ENCODE data around the gene CPA1. TPM values are rescaled to one million over a fixed set of nuclear protein-coding genes. Genes with fewer than 3 reads are reported as not detected.
A peak's percentile ranks its signal among the peaks of the same experiment; 100 is the strongest.

CPA1 gene
- total and polyA plus RNA-seq, 4 donors, result 0.31 to 12.5 (median 0.73) TPM

DNA sequence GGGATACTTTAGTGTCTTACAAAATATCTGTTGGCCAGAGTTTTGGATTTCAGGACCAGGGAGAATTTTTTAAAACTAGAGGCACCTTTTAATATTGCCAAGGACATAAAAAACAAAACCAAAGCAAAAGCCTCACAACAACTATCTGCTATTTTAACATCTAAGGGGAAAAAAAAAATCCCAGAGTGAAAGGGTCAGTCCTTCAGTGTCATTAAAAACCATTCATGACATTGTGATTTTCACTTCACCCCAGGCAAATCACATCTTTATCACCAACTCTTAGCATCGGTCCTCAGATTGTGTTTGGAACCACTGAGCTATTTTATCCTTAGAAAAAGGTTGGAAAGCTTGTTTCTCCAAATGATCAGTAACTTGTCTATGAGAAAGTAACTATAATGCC lies 49.8 kb downstream of the CPA1 start:
- H3K36me3 ChIP-seq (ENCODE audit: control insufficient read depth in 4 of 4, insufficient read depth in 4 of 4, low read length in 4 of 4), result peaks cover 0 to 4% (median 0%) of the 10 kb centered on the region in 4 donors
- peaks cover 0 to 45% (median 7%) of the 10 kb centered on the region in 5 donors for H3K4me1 ChIP-seq (ENCODE audit: control insufficient read depth in 5 of 5, insufficient read depth in 5 of 5, low read length in 5 of 5)
- H3K27ac ChIP-seq (ENCODE audit: low read depth in 1 of 2, low read length in 1 of 2), result no peak overlapping the region
- H3K4me3 ChIP-seq, result no peak overlapping the region
- H3K9ac ChIP-seq (ENCODE audit: insufficient read depth in 1 of 2, low read length in 2 of 2), result peak overlapping the region; percentile 42 to 80
- no peaks in the 10 kb centered on the region for H3K9me3 ChIP-seq (ENCODE audit: control insufficient read depth in 4 of 4, insufficient read depth in 3 of 4, low read length in 3 of 4)
- DNase-seq (peak in 1 of 3 donors; percentile 53), ATAC-seq (ENCODE audit: insufficient read depth, low FRiP score) (no peak)
- TF ChIP-seq, protein P1, sequence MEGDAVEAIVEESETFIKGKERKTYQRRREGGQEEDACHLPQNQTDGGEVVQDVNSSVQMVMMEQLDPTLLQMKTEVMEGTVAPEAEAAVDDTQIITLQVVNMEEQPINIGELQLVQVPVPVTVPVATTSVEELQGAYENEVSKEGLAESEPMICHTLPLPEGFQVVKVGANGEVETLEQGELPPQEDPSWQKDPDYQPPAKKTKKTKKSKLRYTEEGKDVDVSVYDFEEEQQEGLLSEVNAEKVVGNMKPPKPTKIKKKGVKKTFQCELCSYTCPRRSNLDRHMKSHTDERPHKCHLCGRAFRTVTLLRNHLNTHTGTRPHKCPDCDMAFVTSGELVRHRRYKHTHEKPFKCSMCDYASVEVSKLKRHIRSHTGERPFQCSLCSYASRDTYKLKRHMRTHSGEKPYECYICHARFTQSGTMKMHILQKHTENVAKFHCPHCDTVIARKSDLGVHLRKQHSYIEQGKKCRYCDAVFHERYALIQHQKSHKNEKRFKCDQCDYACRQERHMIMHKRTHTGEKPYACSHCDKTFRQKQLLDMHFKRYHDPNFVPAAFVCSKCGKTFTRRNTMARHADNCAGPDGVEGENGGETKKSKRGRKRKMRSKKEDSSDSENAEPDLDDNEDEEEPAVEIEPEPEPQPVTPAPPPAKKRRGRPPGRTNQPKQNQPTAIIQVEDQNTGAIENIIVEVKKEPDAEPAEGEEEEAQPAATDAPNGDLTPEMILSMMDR (IDR thresholded peaks at IDR 0.05; ENCODE audit: control extremely low read depth, extremely low read depth), result no peak
- H3K27me3 ChIP-seq (ENCODE audit: control insufficient read depth in 3 of 3, insufficient read depth in 3 of 3, low read length in 2 of 3), result no peaks in the 10 kb centered on the region
- WGBS, 2 donors, result 72 to 82% methylated on average over 1 of the region's 1 CpG

DNA sequence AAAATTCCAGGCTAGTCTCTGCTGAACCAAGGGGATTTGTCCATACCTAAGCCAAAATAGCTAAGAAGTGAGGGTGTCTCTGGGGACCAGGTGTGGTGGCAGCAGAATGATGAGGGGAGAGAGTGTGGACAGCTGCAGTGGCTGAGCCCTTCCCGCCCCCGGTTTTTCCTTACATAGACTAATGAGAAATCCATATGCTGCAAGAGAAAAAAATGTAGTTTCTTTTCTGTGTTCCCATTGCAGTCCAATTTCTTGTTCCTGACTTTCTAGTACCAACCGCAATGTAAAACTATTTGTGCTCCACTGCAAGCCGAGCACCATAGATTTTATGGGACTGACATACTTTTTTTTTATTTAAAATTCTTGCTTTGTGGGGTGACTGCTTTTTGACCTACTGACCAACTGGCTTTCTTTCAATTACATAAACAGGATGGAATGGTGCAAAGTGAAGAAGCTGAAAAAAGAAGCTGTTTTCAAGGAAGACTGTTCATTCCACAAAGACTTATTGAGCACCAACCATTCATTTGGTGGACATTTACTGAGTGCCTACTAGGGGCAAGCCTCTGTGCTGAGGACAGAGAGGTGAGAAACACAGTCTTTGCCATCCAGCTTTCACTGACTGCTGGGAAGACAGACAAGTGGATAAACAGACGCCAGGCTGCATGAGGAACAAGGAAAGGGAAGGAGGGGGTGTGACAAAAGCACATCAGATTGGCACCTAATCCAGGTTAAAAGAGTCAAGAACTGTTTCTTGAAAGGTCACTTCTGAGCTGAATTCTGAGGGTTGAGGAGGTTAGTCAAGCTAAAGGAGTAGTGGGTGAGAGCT lies 50.8 kb downstream of the CPA1 start:
- Histone ChIP-seq H3K27ac (ENCODE audit: low read depth in 1 of 2, low read length in 1 of 2) (peak overlapping the region; percentile 6 to 57), H3K4me1 (ENCODE audit: control insufficient read depth in 5 of 5, insufficient read depth in 5 of 5, low read length in 5 of 5) (peaks cover 0 to 54% (median 7%) of the 10 kb centered on the region in 5 donors), H3K4me3 (no peak overlapping the region), H3K36me3 (ENCODE audit: control insufficient read depth in 4 of 4, insufficient read depth in 4 of 4, low read length in 4 of 4) (peaks cover 0 to 4% (median 0%) of the 10 kb centered on the region in 4 donors), H3K27me3 (ENCODE audit: control insufficient read depth in 3 of 3, insufficient read depth in 3 of 3, low read length in 2 of 3) (no peaks in the 10 kb centered on the region), H3K9me3 (ENCODE audit: control insufficient read depth in 4 of 4, insufficient read depth in 3 of 4, low read length in 3 of 4) (no peaks in the 10 kb centered on the region), H3K9ac (ENCODE audit: insufficient read depth in 1 of 2, low read length in 2 of 2) (peak overlapping the region in 1 of 2 donors; percentile 80)
- DNase-seq (peak; percentile 79 to 93 (median 90)), ATAC-seq (ENCODE audit: insufficient read depth, low FRiP score) (no peak)
- 56 to 58% methylated on average over 5 of the region's 5 CpGs for WGBS, 2 donors
- TF ChIP-seq, protein P1 (IDR thresholded peaks at IDR 0.05; ENCODE audit: control extremely low read depth, extremely low read depth), result no peak

DNA sequence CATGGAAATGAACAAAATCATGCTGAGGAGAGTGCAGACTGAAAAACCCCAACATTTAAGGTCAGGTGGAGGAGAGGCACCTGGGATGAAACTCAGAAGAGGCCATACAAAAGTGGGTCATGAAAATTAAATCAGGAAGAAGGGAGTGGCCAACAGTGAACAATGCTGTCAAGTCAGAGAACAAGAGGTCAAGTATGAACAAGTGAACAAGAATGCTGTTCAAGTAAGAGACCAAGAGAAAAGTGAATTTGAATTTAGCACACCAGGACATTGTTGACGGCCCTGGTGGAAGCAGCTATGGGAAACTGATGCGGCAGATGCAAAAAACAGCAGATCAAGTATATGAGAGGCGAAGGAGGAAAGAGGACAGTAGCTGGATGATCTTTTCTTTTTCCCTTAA lies 52.6 kb downstream of the CPA1 start:
- Histone ChIP-seq H3K4me3 (no peak overlapping the region), H3K9me3 (ENCODE audit: control insufficient read depth in 4 of 4, insufficient read depth in 3 of 4, low read length in 3 of 4) (no peaks in the 10 kb centered on the region), H3K27ac (ENCODE audit: low read depth in 1 of 2, low read length in 1 of 2) (no peak overlapping the region), H3K36me3 (ENCODE audit: control insufficient read depth in 4 of 4, insufficient read depth in 4 of 4, low read length in 4 of 4) (peaks cover 0 to 4% (median 0%) of the 10 kb centered on the region in 4 donors), H3K4me1 (ENCODE audit: control insufficient read depth in 5 of 5, insufficient read depth in 5 of 5, low read length in 5 of 5) (peaks cover 0 to 56% (median 7%) of the 10 kb centered on the region in 5 donors), H3K27me3 (ENCODE audit: control insufficient read depth in 3 of 3, insufficient read depth in 3 of 3, low read length in 2 of 3) (no peaks in the 10 kb centered on the region), H3K9ac (ENCODE audit: insufficient read depth in 1 of 2, low read length in 2 of 2) (no peak overlapping the region)
- WGBS, 2 donors, result 68 to 72% methylated on average over 3 of the region's 3 CpGs
- DNase-seq (no peak), ATAC-seq (ENCODE audit: insufficient read depth, low FRiP score) (no peak)
- TF ChIP-seq, protein P1 (IDR thresholded peaks at IDR 0.05; ENCODE audit: control extremely low read depth, extremely low read depth), result no peak
